Neural progenitor cell (in vitro differentiated cells): ENCODE results near the gene CHST8.

Experiments
- EZH2 ChIP-seq: fragments of 200-600 bp; sonication (generic); IDR thresholded peaks from 2 replicates; pipeline ENCODE4 v1.6.1; 2017; ENCODE audit warnings: antibody characterized with exemption, mild to moderate bottlenecking, moderate library complexity
- EZH2phosphoT487 ChIP-seq: fragments of 200-600 bp; sonication (generic); IDR thresholded peaks from 2 replicates; pipeline ENCODE4 v1.6.1; 2017; ENCODE audit warnings: antibody characterized with exemption
- TF ChIP-seq, protein P1 (sequence below): fragments of 200-600 bp; sonication (generic); IDR thresholded peaks from 2 replicates; pipeline ENCODE4 v1.5.1; 2017; ENCODE audit warnings: antibody characterized with exemption, mild to moderate bottlenecking

GRCh38 chr19:33740811-33741396 lies 119.2 kb downstream of the CHST8 start:
- TF ChIP-seq, protein P1, sequence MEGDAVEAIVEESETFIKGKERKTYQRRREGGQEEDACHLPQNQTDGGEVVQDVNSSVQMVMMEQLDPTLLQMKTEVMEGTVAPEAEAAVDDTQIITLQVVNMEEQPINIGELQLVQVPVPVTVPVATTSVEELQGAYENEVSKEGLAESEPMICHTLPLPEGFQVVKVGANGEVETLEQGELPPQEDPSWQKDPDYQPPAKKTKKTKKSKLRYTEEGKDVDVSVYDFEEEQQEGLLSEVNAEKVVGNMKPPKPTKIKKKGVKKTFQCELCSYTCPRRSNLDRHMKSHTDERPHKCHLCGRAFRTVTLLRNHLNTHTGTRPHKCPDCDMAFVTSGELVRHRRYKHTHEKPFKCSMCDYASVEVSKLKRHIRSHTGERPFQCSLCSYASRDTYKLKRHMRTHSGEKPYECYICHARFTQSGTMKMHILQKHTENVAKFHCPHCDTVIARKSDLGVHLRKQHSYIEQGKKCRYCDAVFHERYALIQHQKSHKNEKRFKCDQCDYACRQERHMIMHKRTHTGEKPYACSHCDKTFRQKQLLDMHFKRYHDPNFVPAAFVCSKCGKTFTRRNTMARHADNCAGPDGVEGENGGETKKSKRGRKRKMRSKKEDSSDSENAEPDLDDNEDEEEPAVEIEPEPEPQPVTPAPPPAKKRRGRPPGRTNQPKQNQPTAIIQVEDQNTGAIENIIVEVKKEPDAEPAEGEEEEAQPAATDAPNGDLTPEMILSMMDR: no peak
- TF ChIP-seq EZH2 (no peak), EZH2phosphoT487 (no peak)
